Dendritic cell treated with granulocyte-macrophage colony-stimulating factor and Interleukin-4, amounts not matched to agents 40 ng/mL and 50 ng/mL, for 4 days (primary cell): ENCODE data around the gene SYNJ2.
A peak's percentile ranks its signal among the peaks of the same experiment; 100 is the strongest.

ENCODE experiments used
- H3K27ac Mint-ChIP-seq: one replicate; pipeline ENCODE4 v1.8.0; 2022; ENCODE audit warnings: mild to moderate bottlenecking, mixed read lengths
- H3K27me3 Mint-ChIP-seq: one replicate; pipeline ENCODE4 v1.8.0; 2022; ENCODE audit warnings: mild to moderate bottlenecking, mixed read lengths
- H3K36me3 Mint-ChIP-seq: one replicate; pipeline ENCODE4 v1.8.0; 2022; ENCODE audit warnings: low read depth, mixed read lengths
- H3K4me1 Mint-ChIP-seq: one replicate; pipeline ENCODE4 v1.8.0; 2022; ENCODE audit warnings: low read depth, mixed read lengths
- H3K4me3 Mint-ChIP-seq: one replicate; pipeline ENCODE4 v1.8.0; 2022; ENCODE audit warnings: mild to moderate bottlenecking, moderate library complexity, mixed read lengths
- H3K9me3 Mint-ChIP-seq: one replicate; pipeline ENCODE4 v1.8.0; 2022; ENCODE audit warnings: mixed read lengths
- intact Hi-C: fragments of 100-400 bp; cut with micrococcal nuclease; formaldehyde crosslinking; loops from one replicate; pipeline ENCODE4 v1.15.0; 2022

SYNJ2 gene

DNA sequence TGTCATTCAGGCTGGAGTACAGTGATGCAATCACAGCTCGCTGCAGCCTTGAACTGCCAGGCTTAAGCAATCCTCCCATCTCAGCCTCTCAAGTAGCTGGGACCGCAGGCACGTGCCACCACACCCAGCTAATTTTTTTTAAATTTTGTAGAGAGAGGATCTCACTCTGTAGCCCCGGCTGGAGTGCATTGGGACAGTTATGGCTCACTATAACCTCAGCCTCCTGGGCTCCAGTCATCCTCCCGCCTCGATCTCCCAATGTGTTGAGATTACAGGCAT, 99.9 kb downstream of the SYNJ2 start:
- H3K36me3 Mint-ChIP-seq: peaks cover 49% of the 10 kb centered on the region
- H3K27me3 Mint-ChIP-seq: peaks cover 2% of the 10 kb centered on the region

DNA sequence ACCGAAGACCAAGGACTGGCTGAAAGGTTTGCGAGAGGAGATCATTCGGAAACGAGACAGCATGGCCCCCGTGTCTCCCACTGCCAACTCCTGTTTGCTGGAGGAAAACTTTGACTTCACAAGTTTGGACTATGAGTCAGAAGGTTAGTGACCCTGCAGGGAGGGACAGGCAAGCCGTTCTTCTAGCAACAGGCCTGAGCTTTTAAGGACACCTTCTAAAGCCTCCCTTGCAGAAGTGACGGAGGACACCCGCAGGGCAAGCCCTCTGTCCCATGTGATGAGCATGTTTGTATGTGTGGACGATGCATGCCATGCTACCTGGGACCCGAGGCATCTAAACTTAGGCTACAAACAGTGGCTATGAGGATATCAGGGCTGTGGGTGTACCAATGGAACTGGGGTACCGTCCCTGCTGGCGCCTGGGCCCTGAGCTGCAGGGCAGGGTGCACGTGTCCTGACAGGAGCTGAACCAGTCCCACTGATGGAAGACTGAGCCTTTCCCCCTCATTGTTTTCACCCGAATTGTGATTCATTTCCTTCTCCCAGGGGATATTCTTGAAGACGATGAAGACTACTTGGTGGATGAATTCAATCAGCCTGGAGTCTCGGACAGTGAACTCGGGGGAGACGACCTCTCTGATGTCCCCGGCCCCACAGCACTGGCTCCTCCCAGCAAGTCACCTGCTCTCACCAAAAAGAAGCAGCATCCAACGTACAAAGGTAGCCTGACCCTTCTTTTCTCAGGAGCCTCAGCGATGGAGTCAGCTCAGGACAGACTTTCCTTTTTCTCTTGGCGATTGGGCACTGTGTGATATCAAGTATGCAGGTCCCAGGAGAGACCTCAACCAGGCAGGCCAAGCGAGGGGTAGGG, 102.0 kb downstream of the SYNJ2 start:
- no peaks in the 10 kb centered on the region for H3K9me3 Mint-ChIP-seq
- H3K4me1 Mint-ChIP-seq: peaks cover 65% of the 10 kb centered on the region
- H3K27me3 Mint-ChIP-seq: peaks cover 2% of the 10 kb centered on the region
- H3K4me3 Mint-ChIP-seq: no peak overlapping the region
- peak overlapping the region; percentile 67 for H3K27ac Mint-ChIP-seq
- intact Hi-C loops: loop anchor here (10.0 kb wide), 1 partner anchor 319 kb away; no protein-coding TSS in a partner anchor
- H3K36me3 Mint-ChIP-seq: peaks cover 34% of the 10 kb centered on the region

More for the DNA sequence above, 99.9 kb downstream of the SYNJ2 start:
- intact Hi-C loops: loop anchor here (10.0 kb wide), 1 partner anchor 317 kb away; no protein-coding TSS in a partner anchor
- Mint-ChIP-seq H3K27ac (no peak overlapping the region), H3K4me3 (no peak overlapping the region), H3K4me1 (peaks cover 55% of the 10 kb centered on the region), H3K9me3 (no peaks in the 10 kb centered on the region)

DNA sequence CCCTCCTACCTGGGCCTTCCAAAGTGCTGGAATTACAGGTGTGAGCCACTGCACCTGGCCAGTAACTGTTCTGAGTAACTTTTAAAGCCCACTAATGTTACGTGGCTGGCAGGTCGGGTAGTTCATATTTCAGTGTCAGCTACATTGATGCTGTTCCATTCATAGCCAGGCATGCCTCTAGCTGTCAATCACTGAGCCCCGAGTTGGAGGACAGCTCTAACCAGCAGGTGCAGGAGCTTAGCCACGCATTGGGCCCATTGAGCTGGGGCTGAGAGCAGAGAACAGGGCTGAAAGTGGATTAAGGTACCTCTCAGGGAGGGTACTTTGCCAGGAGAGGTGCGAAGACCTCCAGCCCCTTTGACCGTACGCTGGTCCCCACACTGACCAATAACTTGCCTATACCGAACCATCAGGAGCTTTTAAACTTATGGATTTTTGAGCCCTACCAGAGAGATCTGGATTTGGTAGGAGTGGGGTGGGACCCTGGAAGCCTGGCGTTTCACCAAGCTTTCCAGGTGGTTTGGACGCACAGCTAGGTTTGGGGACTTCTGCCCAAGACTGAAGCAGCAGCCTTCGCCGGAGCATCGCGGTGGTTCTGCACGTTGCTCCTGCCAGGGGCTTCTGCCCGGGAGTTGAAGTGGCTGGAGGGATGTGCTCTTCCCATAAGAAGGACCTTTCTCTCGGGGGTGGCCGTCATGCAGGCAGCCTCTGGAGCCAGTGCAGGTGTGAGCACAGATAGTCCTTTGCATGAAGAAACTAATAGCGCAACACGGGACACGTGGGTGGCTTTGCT, 103.8 kb downstream of the SYNJ2 start:
- intact Hi-C loops: loop anchor here (10.0 kb wide), 1 partner anchor 321 kb away; no protein-coding TSS in a partner anchor
- Mint-ChIP-seq H3K9me3 (no peaks in the 10 kb centered on the region), H3K27me3 (peaks cover 2% of the 10 kb centered on the region), H3K4me1 (peaks cover 66% of the 10 kb centered on the region), H3K36me3 (peaks cover 44% of the 10 kb centered on the region), H3K27ac (peak overlapping the region; percentile 96), H3K4me3 (peak overlapping the region; percentile 5)

DNA sequence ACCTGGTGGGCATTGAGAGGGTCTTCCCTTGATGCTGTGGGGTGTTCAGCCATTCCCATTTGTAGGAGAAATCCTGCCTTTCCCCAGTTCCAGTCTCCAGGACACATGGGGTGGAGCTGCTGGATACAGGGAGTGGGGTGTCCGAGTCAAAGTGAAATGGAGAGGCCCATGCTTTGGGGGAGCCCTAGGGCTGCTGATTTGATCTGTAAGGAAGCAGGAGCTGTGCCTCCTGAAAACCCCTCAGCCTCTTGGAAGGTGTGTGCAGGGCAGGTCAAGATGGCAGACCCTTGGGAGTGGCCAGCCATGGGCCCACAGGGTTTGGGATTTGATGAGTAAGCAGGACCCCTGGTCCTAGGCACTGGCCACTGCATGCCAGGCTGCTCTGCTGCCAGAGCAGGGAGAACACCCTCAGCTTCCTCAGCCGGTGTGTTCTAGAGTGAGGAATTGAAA, 104.4 kb downstream of the SYNJ2 start:
- Mint-ChIP-seq H3K27ac (peak overlapping the region; percentile 96), H3K9me3 (no peaks in the 10 kb centered on the region), H3K27me3 (no peaks in the 10 kb centered on the region), H3K36me3 (peaks cover 48% of the 10 kb centered on the region), H3K4me3 (peak overlapping the region; percentile 79), H3K4me1 (peaks cover 60% of the 10 kb centered on the region)
- intact Hi-C loops: loop anchor here (10.0 kb wide), 1 partner anchor 321 kb away; no protein-coding TSS in a partner anchor

DNA sequence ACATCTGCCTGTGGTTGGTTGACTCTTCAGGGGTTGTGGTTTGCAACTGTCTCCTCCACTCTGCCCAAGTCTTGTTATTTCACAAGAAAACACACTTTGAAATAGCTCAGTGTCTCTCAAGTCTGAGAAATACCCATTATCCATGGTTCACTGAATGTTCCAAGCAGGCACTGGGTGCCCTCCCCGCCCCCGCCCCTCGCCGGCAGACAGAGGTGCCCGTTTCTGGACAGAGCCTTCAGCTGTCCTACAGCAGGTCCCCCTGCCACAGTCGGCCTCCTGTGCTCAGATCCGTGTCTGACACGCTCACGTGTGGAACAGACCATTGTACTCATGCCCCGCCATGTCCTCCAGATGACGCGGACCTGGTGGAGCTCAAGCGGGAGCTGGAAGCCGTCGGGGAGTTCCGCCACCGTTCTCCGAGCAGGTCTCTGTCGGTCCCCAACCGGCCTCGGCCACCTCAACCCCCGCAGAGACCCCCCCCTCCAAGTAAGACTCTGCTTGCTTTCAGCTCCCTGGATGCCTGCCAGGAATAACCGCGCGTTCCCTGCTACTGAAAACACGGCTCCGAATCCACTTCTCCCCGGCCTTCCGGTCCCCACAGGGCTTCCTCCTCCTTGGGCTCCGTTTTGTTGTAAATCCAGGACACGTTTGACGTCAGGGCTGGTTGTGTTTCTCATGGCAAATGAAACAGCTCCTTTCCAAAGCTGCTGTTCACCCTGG, 105.0 kb downstream of the SYNJ2 start:
- intact Hi-C loops: loop anchor here (10.0 kb wide), 1 partner anchor 322 kb away; no protein-coding TSS in a partner anchor
- peaks cover 54% of the 10 kb centered on the region for H3K4me1 Mint-ChIP-seq
- peak overlapping the region; percentile 79 for H3K4me3 Mint-ChIP-seq
- H3K9me3 Mint-ChIP-seq: no peaks in the 10 kb centered on the region
- peak overlapping the region; percentile 96 for H3K27ac Mint-ChIP-seq
- H3K36me3 Mint-ChIP-seq: peaks cover 54% of the 10 kb centered on the region
- H3K27me3 Mint-ChIP-seq: no peaks in the 10 kb centered on the region

DNA sequence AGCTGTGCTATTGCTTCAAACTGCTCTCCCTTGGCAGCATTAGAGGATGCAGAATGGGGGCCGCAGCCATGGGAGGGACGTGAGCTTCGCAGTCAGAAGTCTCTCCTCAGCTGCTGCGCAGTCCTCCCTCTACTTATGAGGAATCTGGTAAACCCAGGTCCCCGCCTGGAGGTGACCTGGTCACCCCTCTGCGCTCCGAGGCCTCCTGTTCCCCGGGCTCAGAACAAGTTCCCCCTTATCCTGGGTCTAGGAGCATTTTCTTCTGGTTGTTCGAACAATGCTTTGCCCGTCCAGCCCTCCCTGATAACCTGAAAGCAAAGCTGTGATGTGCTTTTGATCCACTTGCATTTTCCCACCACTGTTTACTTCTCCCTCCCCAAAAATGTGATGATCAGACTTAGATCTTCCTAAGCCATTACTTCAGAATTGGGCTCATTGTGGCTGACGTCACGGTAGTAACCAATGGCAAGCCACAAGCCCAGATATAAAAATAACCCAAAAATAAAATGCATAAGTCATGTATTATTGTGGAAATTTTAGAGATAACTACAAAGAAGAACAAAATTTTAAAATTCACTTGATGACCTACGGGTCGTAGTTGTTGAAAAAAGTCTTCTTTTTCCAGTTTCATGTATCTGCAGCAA, 105.7 kb downstream of the SYNJ2 start:
- Mint-ChIP-seq H3K4me3 (peak overlapping the region; percentile 79), H3K4me1 (peaks cover 49% of the 10 kb centered on the region), H3K36me3 (peaks cover 61% of the 10 kb centered on the region), H3K9me3 (no peaks in the 10 kb centered on the region), H3K27ac (peak overlapping the region; percentile 96), H3K27me3 (no peaks in the 10 kb centered on the region)
- intact Hi-C loops: loop anchor here (10.0 kb wide), 1 partner anchor 323 kb away; no protein-coding TSS in a partner anchor

DNA sequence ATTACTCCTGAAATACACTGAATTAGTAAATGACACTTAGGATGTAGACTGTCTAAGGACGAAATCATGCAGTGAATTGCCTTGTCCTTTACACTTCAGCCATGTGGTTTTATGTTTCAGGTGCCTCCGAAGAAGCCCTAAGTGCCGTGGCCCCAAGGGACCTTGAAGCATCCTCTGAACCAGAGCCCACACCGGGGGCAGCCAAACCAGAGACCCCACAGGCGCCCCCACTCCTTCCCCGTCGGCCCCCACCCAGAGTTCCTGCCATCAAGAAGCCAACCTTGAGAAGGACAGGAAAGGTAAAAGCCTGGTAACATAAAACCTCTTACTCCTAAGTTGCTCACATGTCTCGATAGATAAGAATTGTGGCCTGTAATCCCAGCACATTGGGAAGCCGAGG, 111.1 kb downstream of the SYNJ2 start:
- Mint-ChIP-seq H3K9me3 (no peaks in the 10 kb centered on the region), H3K27ac (no peak overlapping the region), H3K4me3 (no peak overlapping the region), H3K4me1 (peaks cover 11% of the 10 kb centered on the region), H3K36me3 (peaks cover 83% of the 10 kb centered on the region), H3K27me3 (no peaks in the 10 kb centered on the region)
- intact Hi-C loops: no loop called here

DNA sequence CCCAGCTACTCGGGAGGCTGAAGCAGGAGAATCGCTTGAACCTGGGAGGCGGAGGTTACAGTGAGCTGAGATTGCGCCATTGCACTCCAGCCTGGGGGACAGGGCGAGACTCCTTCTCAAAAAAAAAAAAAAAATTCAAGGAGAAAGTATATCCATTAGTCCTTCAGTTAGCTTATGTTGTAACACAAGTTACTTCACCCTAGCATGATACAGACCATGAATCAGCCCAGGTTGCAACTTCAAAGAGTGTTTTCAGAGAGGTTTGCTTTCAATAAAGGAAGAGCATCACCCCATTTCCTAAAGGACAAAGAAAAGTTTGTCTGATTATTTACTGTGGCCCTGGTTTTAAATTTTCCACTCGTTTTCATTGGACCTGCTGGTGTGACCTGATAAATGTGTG, 113.4 kb downstream of the SYNJ2 start:
- no peaks in the 10 kb centered on the region for H3K4me1 Mint-ChIP-seq
- intact Hi-C loops: no loop called here
- no peaks in the 10 kb centered on the region for H3K9me3 Mint-ChIP-seq
- peaks cover 71% of the 10 kb centered on the region for H3K36me3 Mint-ChIP-seq
- H3K27me3 Mint-ChIP-seq: no peaks in the 10 kb centered on the region
- no peak overlapping the region for H3K4me3 Mint-ChIP-seq
- no peak overlapping the region for H3K27ac Mint-ChIP-seq

DNA sequence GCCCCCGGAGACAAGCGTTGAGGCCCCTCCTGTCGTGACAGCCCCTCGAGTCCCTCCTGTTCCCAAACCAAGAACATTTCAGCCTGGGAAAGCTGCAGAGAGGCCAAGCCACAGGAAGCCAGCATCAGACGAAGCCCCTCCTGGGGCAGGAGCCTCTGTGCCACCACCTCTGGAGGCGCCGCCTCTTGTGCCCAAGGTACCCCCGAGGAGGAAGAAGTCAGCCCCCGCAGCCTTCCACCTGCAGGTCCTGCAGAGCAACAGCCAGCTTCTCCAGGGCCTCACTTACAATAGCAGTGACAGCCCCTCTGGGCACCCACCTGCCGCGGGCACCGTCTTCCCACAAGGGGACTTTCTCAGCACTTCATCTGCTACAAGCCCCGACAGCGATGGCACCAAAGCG, 114.0 kb downstream of the SYNJ2 start:
- Mint-ChIP-seq H3K4me3 (no peak overlapping the region), H3K27ac (no peak overlapping the region), H3K27me3 (no peaks in the 10 kb centered on the region), H3K36me3 (peaks cover 66% of the 10 kb centered on the region), H3K4me1 (no peaks in the 10 kb centered on the region), H3K9me3 (no peaks in the 10 kb centered on the region)
- intact Hi-C loops: no loop called here

DNA sequence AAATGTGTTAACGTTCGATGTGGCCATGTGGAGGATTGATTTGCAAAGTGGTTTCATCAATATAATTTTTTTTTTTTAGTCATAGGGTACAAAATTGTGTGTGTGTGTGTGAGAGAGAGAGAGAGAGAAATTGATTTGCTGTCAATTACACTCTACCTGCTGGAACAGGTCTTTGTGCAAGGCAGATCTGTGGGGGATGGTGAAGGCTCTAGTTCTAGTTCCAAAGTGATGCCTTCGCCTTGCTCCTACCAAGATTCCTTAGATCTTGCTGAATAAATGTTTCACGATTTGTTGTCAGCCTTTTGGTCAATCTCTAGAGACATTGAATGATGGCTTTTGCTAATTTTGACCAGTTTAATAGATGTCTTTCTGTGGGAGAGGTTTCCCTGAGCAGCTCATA, 121.6 kb downstream of the SYNJ2 start:
- Mint-ChIP-seq H3K27me3 (no peaks in the 10 kb centered on the region), H3K9me3 (no peaks in the 10 kb centered on the region), H3K27ac (no peak overlapping the region), H3K4me3 (no peak overlapping the region), H3K4me1 (no peaks in the 10 kb centered on the region), H3K36me3 (peaks cover 5% of the 10 kb centered on the region)
- intact Hi-C loops: no loop called here

DNA sequence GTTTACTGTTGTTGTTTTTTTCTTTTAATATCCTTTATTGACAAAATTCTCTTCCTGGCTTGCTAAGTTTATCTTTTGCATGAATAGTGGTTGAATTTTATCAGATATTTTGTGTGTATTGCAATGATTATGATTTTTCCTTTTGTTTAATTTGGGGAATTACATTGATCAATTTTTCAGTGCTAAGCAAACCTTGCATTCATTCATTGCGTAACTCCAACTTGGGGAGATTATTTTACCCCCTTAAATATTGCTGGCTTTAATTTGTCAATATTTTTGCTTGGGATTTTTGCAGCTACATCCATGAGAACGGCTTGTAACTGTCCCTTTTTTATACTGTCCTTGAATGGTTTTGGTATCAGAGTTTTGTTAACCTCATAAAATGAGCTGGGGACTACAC, 123.0 kb downstream of the SYNJ2 start:
- no peaks in the 10 kb centered on the region for H3K9me3 Mint-ChIP-seq
- intact Hi-C loops: no loop called here

DNA sequence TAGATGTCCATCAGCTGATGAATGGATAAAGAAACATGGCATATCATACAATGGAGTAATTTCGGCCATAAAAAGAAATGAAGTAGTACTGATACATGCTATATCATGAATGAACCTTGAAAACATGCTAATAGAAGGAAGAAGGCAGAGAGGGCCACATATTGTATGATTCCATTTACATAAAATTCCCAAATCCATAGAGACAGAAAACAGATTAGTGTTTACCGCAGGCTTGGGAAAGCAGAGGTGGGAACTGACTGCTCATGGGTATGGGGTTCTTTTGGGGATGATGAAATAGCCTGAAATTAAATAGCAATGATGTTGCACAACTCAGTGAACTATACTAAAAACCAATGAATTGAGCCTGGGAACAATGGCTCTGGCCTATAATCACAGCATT, 128.1 kb downstream of the SYNJ2 start:
- no peaks in the 10 kb centered on the region for H3K9me3 Mint-ChIP-seq
- H3K4me1 Mint-ChIP-seq: no peaks in the 10 kb centered on the region
- no peaks in the 10 kb centered on the region for H3K27me3 Mint-ChIP-seq
- H3K4me3 Mint-ChIP-seq: no peak overlapping the region
- intact Hi-C loops: no loop called here
- no peak overlapping the region for H3K27ac Mint-ChIP-seq
- H3K36me3 Mint-ChIP-seq: peaks cover 58% of the 10 kb centered on the region

More for the DNA sequence above, 123.0 kb downstream of the SYNJ2 start:
- Mint-ChIP-seq H3K36me3 (peaks cover 17% of the 10 kb centered on the region), H3K4me3 (no peak overlapping the region), H3K27ac (no peak overlapping the region), H3K27me3 (no peaks in the 10 kb centered on the region), H3K4me1 (no peaks in the 10 kb centered on the region)

DNA sequence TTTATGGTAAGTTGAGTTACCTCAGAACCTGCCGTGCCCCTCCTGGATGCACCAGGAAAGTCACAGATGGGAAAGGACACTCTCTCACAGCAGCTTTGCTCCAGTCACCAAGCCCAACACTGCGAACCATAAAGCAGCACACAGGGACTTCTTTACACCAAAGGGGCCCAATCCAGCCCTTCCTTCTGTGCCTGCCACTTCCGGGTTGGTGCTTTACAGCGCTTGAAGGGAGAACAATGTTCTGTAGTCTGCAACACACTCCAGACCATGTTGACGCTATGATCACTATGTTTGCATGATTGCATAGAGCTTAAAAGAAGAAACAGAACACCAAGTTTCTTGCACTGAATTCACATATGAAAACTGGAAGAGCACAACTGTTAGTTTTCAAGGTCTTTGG, 129.3 kb downstream of the SYNJ2 start:
- H3K9me3 Mint-ChIP-seq: no peaks in the 10 kb centered on the region
- peaks cover 69% of the 10 kb centered on the region for H3K36me3 Mint-ChIP-seq
- H3K4me3 Mint-ChIP-seq: no peak overlapping the region
- intact Hi-C loops: no loop called here
- no peak overlapping the region for H3K27ac Mint-ChIP-seq
- no peaks in the 10 kb centered on the region for H3K27me3 Mint-ChIP-seq
- H3K4me1 Mint-ChIP-seq: no peaks in the 10 kb centered on the region
